Mesothelial cell of epicardium (in vitro differentiated cells): ENCODE results near the gene TBC1D10A. TPM values are rescaled to one million over a fixed set of nuclear protein-coding genes. Genes with fewer than 3 reads are reported as not detected.

ENCODE experiments used
- DNase-seq, 2 experiments: peaks; one replicate each; pipeline ENCODE4 v3.0.0; 2021; ENCODE audit warnings: low spot score in 2 of 2; ENCODE audit not compliant: unreplicated experiment in 2 of 2
- H3K27ac Mint-ChIP-seq: 2 replicates; pipeline ENCODE4 v1.8.0; 2021; ENCODE audit warnings: mixed read lengths
- H3K27me3 Mint-ChIP-seq: 2 replicates; pipeline ENCODE4 v1.8.0; 2021; ENCODE audit warnings: low read depth, mixed read lengths
- H3K36me3 Mint-ChIP-seq: 2 replicates; pipeline ENCODE4 v1.8.0; 2021; ENCODE audit warnings: mixed read lengths
- H3K4me1 Mint-ChIP-seq: 2 replicates; pipeline ENCODE4 v1.8.0; 2021; ENCODE audit warnings: mixed read lengths
- H3K4me3 Mint-ChIP-seq: 2 replicates; pipeline ENCODE4 v1.8.0; 2021; ENCODE audit warnings: mild to moderate bottlenecking, moderate library complexity, mixed read lengths
- H3K9me3 Mint-ChIP-seq: 2 replicates; pipeline ENCODE4 v1.8.0; 2021; ENCODE audit warnings: mixed read lengths
- CTCF ChIP-seq: fragments of 200-600 bp; sonication (generic); IDR thresholded peaks from one replicate; pipeline ENCODE4 v1.5.0; 2021; ENCODE audit warnings: antibody characterized with exemption; ENCODE audit not compliant: unreplicated experiment
- total RNA-seq: library from RNA; stranded (reverse); gene quantifications from 3 replicates; pipeline ENCODE4 v1.2.1, GENCODE V29; 2021

TBC1D10A gene
- total RNA-seq, 1 donor from 2014 or later: 15.1 TPM

DNA sequence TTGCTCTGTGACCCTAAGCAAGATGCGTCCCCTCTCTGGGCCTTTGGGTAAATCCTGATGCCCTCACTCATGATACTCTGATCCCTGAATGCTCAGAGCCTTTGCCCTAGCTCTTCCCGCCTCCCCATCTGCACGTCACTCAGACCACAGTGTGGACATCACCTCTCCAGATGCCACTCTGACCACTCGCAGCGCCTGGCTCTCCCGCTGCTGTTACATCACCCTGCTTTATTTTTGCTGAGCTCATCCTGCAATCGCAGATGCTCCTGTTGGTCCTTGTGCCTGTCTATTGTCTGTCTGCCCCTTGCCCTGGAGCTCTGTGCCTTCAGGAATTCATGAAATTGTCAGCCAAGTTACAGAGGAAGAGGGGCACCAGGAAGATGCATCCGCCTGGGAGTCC, 65.6 kb downstream of the TBC1D10A start:
- no peaks in the 10 kb centered on the region for H3K9me3 Mint-ChIP-seq
- no peak overlapping the region for H3K27ac Mint-ChIP-seq
- peaks cover 8% of the 10 kb centered on the region for H3K27me3 Mint-ChIP-seq
- no peaks in the 10 kb centered on the region for H3K36me3 Mint-ChIP-seq
- TF ChIP-seq CTCF: no peak
- H3K4me1 Mint-ChIP-seq: peaks cover 5% of the 10 kb centered on the region
- H3K4me3 Mint-ChIP-seq: no peak overlapping the region
- DNase-seq: no peak

DNA sequence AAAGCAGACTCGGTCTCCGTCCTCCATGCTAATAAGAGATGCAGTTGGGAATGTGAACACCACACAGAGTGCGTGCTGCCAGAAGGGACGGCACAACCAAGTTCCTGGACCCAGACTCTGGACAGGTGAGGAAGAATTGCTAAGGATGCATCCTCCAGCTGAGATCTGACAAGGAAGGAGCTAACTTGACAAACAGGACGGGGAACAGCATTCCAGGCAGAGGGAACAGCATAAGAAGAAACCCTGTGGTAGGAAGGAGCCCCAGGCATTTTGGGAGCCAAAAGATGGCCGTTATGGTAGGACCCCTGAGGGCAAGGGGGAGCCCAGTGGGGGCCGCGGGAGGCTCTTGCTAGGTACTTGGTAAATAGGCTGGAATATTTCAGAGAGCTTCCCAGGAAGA, 66.1 kb downstream of the TBC1D10A start:
- no peaks in the 10 kb centered on the region for H3K9me3 Mint-ChIP-seq
- H3K27ac Mint-ChIP-seq: no peak overlapping the region
- no peaks in the 10 kb centered on the region for H3K36me3 Mint-ChIP-seq
- TF ChIP-seq CTCF: no peak
- DNase-seq: no peak
- peaks cover 7% of the 10 kb centered on the region for H3K4me1 Mint-ChIP-seq
- no peak overlapping the region for H3K4me3 Mint-ChIP-seq
- peaks cover 8% of the 10 kb centered on the region for H3K27me3 Mint-ChIP-seq

DNA sequence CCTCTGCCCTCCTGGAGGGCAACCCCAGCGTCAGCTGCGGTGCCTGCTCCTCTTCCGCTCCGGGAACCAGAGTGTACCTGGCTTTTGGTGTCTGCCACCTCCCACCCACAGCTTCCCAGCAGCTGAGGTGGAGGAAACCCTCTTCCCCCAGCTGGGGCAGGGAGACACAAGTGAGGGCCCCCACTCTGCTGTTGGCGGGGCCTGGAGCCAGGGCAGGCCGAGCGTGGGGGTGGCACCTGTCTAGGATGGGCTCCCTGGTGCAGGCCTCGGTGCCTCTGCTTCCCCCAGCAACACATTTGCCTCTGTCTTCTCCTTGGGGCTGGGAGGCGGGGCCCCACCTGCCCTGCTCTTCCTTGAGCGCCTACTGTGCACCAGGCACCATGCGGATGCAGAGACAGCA, 66.5 kb downstream of the TBC1D10A start:
- no peak for TF ChIP-seq CTCF
- peaks cover 7% of the 10 kb centered on the region for H3K4me1 Mint-ChIP-seq
- no peak for DNase-seq
- H3K36me3 Mint-ChIP-seq: no peaks in the 10 kb centered on the region
- H3K27ac Mint-ChIP-seq: no peak overlapping the region
- H3K9me3 Mint-ChIP-seq: no peaks in the 10 kb centered on the region
- no peak overlapping the region for H3K4me3 Mint-ChIP-seq
- peaks cover 8% of the 10 kb centered on the region for H3K27me3 Mint-ChIP-seq

- no peaks in the 10 kb centered on the region for H3K9me3 Mint-ChIP-seq
- DNase-seq: no peak
- no peak overlapping the region for H3K4me3 Mint-ChIP-seq
- H3K27ac Mint-ChIP-seq: peak overlapping the region; percentile 79
- peaks cover 32% of the 10 kb centered on the region for H3K4me1 Mint-ChIP-seq
- no peaks in the 10 kb centered on the region for H3K36me3 Mint-ChIP-seq
- no peak for TF ChIP-seq CTCF
- no peaks in the 10 kb centered on the region for H3K27me3 Mint-ChIP-seq
Measured at GRCh38 chr22:30254314-30254713, 72.4 kb downstream of the TBC1D10A start.

- H3K27ac Mint-ChIP-seq: peak overlapping the region; percentile 78
- H3K36me3 Mint-ChIP-seq: no peaks in the 10 kb centered on the region
- DNase-seq: no peak
- H3K4me1 Mint-ChIP-seq: peaks cover 37% of the 10 kb centered on the region
- H3K4me3 Mint-ChIP-seq: no peak overlapping the region
- no peaks in the 10 kb centered on the region for H3K9me3 Mint-ChIP-seq
- H3K27me3 Mint-ChIP-seq: no peaks in the 10 kb centered on the region
- TF ChIP-seq CTCF: no peak
Measured at GRCh38 chr22:30253205-30253852, 73.4 kb downstream of the TBC1D10A start.
